H1 (cell line): ENCODE results near the gene GPR21. TPM values are rescaled to one million over a fixed set of nuclear protein-coding genes. Genes with fewer than 3 reads are reported as not detected.

Experiments used
- CREB1 ChIP-seq: IDR thresholded peaks from 2 replicates; pipeline ENCODE4 v1.6.1; 2012; ENCODE audit warnings: inconsistent platforms
- PHF8 ChIP-seq: fragments of 200-600 bp; sonication (generic); conservative IDR thresholded peaks from 2 replicates; pipeline ENCODE4 v1.7.1; 2012; ENCODE audit warnings: low read depth, mild to moderate bottlenecking, inconsistent platforms, low read length, moderate library complexity
- RBBP5 ChIP-seq: IDR thresholded peaks from 2 replicates; pipeline ENCODE4 v1.7.1; 2012; ENCODE audit warnings: low read depth, mild to moderate bottlenecking, inconsistent platforms, low read length, moderate library complexity, borderline replicate concordance
- RFX5 ChIP-seq: IDR thresholded peaks from 2 replicates; pipeline ENCODE4 v1.6.1; 2011; ENCODE audit warnings: low read depth, low read length, improper control_type of control experiment, borderline replicate concordance
- polyA plus RNA-seq, 7 experiments: library from polyadenylated mRNA; depleted of rRNA in 3 of 7; stranded (reverse) in 5 of 7; unstranded in 2 of 7; fragments of >200 nt in 5 of 7; fragments of 200-250 nt in 2 of 7; gene quantifications; 1 replicate in 5 of 7; 2 replicates in 1 of 7; 4 replicates in 1 of 7; pipeline versions ENCODE4 v1.2.1 to v1.2.3, GENCODE V29; 2011 to 2013; ENCODE audit warnings: missing spikeins in 2 of 7, mixed read lengths in 2 of 7
- total RNA-seq: library from RNA; stranded (reverse); fragmentation: NEBNext Ultra II Directional; extraction: Animal tissue kit (Norgen Biotek cat#: 25700); gene quantifications from 2 replicates; pipeline ENCODE4 v1.2.1, GENCODE V29; 2021

Gene GPR21
- total and polyA plus RNA-seq, 2 of the 8 experiments (the other 6 are each of a cell fraction or from before 2014, with no cell fraction given), result 0.58 to 0.71 TPM

DNA sequence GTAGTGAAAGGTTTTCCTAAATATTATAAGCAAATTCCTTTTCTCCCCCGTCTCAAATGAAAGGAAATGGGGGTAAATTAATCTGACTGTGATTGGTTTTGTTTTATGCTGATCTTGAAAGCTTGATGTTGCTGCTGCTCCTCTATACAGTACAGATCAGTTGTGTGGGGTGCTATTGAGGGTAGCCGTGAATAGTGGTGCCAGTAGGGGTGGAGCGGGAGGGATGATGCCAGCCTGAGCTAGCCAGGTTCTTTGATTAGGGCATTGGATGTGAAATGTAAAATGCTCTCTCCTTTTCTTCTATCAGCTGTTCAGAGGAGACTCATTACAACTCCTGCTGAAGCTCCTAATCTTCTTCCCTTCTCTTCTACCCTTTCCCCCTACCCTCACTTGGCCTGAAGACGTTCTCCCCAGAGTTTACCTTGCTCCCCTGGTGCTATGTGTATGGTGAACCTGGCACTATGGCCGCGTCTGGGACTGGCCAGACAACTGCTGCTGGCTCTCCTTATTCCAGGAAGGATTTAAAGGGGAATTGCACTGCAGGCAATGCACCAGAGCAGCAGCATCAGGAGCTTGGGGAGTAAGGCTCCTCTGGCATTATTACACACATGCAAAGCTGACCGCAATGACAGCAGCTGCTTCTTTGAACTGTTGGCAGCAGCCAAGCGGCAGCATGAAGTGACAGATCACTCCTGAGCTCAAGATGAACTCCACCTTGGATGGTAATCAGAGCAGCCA is 566 bp downstream of the GPR21 start (continued):
- no peak for TF ChIP-seq RBBP5
- TF ChIP-seq RFX5, result no peak
- no peak for TF ChIP-seq PHF8
- TF ChIP-seq CREB1, result no peak
